Epithelial cell of esophagus (primary cell): ENCODE results near the gene HIVEP1.

Experiments
- DNase-seq: peaks from one replicate; pipeline ENCODE4 v3.0.0; 2010; ENCODE audit warnings: low read depth
- H3K4me3 ChIP-seq: 2 replicates; pipeline ENCODE4 v1.5.1; 2011; ENCODE audit warnings: mild to moderate bottlenecking, low read length, control low read depth
- TF ChIP-seq, protein P1 (sequence below): IDR thresholded peaks from 2 replicates; pipeline ENCODE4 v1.5.1; 2011; ENCODE audit warnings: low read depth, mild to moderate bottlenecking, low read length, control low read depth, inconsistent platforms; ENCODE audit not compliant: insufficient read depth; ENCODE audit errors: missing control alignments

HIVEP1 gene

DNA sequence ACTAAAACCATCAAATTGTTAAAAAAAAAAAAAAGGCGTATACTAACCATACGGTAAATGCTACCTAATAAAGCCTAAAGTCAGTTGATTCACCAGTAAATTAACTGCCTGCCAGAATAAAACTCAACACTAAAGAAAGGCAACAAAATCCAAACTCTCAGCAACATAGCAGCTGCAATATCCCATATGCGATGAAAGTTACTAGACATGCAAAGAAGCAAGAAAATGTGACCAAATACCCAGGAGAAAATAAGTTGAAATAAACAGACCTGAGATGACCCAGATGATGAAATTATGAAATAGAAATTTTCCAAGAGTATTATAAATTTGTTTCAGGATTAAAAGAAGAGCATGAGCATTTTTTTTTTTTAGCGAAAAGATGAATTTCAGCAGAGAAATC is 174.4 kb downstream of the HIVEP1 start:
- DNase-seq, result no peak
- H3K4me3 ChIP-seq, result no peak overlapping the region

DNA sequence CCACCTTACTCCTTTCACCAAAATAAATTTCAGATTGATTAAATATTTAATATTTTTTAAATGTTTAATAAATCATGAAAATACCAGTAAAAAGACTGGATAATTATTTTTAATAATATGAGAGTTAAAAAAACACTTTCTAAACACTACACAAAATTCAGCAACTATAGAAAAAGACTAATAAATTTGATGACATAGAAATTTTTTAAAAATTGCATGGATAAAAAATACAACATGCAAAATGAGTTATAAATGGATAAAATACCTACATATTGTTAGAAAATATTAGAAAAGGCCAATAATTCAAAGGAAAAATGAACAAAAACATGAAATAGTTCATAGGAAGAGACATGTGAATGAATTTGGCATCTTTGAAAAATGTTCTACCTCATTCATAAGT is 177.0 kb downstream of the HIVEP1 start:
- no peak overlapping the region for H3K4me3 ChIP-seq
- DNase-seq, result no peak
- TF ChIP-seq, protein P1, sequence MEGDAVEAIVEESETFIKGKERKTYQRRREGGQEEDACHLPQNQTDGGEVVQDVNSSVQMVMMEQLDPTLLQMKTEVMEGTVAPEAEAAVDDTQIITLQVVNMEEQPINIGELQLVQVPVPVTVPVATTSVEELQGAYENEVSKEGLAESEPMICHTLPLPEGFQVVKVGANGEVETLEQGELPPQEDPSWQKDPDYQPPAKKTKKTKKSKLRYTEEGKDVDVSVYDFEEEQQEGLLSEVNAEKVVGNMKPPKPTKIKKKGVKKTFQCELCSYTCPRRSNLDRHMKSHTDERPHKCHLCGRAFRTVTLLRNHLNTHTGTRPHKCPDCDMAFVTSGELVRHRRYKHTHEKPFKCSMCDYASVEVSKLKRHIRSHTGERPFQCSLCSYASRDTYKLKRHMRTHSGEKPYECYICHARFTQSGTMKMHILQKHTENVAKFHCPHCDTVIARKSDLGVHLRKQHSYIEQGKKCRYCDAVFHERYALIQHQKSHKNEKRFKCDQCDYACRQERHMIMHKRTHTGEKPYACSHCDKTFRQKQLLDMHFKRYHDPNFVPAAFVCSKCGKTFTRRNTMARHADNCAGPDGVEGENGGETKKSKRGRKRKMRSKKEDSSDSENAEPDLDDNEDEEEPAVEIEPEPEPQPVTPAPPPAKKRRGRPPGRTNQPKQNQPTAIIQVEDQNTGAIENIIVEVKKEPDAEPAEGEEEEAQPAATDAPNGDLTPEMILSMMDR, result no peak

More for the DNA sequence above, 174.4 kb downstream of the HIVEP1 start:
- TF ChIP-seq, protein P1, result no peak

DNA sequence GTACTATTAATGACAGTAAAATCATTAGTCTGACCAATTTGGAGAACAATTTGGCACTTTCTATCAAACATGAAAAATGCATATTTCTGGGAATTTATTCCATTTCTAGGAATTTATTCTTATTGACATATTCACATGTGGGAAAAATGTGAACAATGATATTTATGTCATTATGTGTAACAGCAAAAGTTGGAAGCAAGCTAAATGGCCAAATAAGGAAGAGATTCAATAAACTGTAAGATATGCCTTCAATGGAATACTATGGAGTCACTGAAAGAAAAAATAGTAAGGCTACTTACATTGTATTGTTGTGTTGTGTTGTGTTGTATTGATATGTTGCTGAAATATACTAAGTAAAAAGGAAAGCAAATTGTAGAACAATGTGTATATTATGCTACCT is 177.5 kb downstream of the HIVEP1 start:
- no peak overlapping the region for H3K4me3 ChIP-seq
- TF ChIP-seq, protein P1, result no peak
- no peak for DNase-seq

DNA sequence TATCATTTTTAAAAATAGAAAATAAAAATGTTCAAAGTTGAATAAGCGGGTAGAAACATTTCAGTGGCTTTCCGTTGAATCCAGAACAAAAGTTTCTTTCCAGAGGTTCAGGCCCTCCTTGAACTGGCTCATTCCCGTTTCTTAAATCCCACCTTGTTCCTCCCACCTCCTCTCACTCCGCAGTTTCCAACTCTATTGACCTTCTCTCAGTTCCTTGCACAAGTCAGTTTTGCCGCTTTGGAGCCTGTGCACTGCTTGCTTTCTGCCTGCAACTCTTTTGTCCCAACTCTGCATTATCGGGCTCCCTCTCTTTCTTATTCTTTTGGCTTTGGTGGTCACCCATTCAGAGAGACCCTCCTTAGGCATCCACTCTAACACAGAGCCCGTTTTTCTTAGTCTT is 178.1 kb downstream of the HIVEP1 start:
- no peak overlapping the region for H3K4me3 ChIP-seq
- no peak for DNase-seq
- TF ChIP-seq, protein P1, result no peak

DNA sequence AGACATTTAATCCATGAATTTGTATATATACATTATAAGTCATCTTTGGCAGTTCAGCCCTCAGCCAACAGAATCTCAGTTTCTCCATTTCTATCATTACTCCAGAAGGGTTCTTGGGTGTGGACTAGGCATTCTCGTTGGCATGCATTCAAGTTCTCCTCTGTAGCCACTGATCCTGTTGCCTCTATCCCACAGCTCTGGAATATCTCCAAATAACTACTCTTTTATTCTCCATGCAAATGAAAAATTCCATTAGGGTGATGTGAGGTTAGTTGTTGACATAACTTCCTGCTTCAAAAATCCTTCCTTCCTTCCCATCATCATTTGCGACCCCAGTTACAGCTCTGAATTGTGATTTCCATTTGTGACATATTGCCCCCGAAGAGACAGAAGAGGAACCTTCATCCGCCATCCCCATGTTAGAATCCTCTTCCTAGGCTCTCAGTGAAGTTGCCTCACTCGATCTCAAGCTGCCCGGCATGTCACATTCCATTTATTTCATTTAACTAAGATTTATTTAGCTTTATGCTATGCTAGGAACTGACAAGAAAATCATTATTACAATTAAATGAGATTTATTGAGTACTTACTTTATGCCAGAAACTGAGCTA is 184.3 kb downstream of the HIVEP1 start:
- DNase-seq, result peak; percentile 51
- TF ChIP-seq, protein P1, result no peak
- H3K4me3 ChIP-seq, result no peak overlapping the region

DNA sequence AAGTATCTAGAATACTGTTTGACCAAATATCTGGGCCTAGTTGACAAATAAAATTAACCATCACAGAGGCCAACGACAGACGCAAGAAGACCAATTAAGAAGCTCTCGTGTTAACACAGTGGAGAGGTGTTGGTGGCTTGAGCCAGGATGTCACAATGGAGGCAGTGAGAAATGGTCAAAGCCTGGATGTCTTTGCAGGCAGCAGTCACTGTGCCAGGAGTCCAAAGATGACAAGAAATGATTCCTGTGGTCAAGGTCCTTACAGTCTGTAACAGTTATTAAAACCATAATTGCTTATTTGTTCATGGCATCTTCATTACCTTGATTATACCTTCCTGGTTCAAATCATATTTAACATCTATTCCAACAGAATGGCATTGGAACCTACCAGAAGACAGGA is 186.7 kb downstream of the HIVEP1 start:
- DNase-seq, result no peak
- H3K4me3 ChIP-seq, result no peak overlapping the region
- TF ChIP-seq, protein P1, result no peak

DNA sequence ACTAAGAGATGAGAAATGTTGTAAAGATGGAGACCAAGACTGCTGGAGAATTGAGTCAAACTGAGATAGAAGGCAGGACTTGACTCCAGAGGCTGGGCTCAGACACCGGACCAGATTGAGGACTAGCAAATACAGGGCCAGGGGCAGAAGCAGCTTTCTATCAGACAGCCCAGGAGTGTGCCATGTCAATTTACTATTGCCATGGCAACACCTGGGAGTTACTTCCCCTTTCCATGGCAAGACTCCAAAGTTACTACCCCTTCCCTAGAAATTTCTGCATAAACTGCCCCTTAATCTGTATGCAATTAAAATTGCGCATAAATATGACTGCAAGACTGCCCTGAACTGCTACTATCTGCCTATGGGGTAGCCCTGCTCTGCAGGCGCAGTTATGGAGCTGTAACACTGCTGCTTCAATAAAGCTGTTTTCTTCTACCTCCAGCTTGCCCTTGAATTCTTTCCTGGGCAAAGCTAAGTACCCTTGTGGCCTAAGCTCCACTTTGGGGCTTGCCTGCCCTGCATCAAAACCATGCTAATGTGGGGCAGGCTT is 188.0 kb downstream of the HIVEP1 start:
- no peak for DNase-seq

More for the DNA sequence above, 188.0 kb downstream of the HIVEP1 start:
- TF ChIP-seq, protein P1, result no peak
- no peak overlapping the region for H3K4me3 ChIP-seq
